ENCODE results near the gene KRT3. TPM values are rescaled to one million over a fixed set of nuclear protein-coding genes. Genes with fewer than 3 reads are reported as not detected.

Gene KRT3
- total RNA-seq, 1 experiment from 2014 or later, result not detected

DNA sequence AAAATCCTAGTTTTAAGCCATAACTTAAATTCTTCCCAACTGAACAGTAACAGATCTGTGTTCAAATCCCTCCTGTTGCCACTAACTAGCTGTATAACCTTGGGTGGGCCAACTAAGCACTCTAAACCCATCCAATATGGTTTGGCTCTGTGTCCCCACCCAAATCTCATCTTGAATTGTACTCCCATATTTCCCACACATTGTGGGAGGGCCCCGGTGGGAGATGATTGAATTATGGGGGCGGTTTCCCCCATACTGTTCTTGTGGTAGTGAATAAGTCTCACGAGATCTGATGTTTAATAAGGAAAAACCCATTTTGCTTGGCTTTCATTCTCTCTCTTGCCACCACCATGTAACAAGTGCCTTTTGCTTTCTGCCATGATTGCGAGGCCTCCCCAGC lies 19.2 kb upstream of the KRT3 start:
- no peak overlapping the region for H3K4me3 ChIP-seq (ENCODE audit: low read depth in 2 of 2, low read length in 2 of 2)
- ATAC-seq, result no peak
- peaks cover 2% of the 10 kb centered on the region; the same call in 1 of the 2 replicates for H3K27me3 ChIP-seq (ENCODE audit: control insufficient read depth, insufficient read depth, low read length)
- DNase-seq (ENCODE audit: low read depth, low spot score), result no peak
- no TSS peak for BruUV-seq (replicated peaks)
- no peaks in the 10 kb centered on the region for H3K36me3 ChIP-seq (ENCODE audit: control insufficient read depth, insufficient read depth, low read length)
- H3K27ac ChIP-seq (ENCODE audit: low read length), result no peak overlapping the region
- ChIA-PET POLR2A (interaction anchor here (0.5 kb wide), 1 partner anchor 141 kb away, joined by 3 read pairs; no protein-coding TSS in a partner anchor), CTCF (no interaction called here)
- no peaks in the 10 kb centered on the region for H3K9me3 ChIP-seq (ENCODE audit: control insufficient read depth, insufficient read depth, low read depth, low read length)
- in situ Hi-C loops (cut with HindIII; ENCODE audit: low pct_unique_long_range_greater_than_20kb, low sequenced_read_pairs), result no loop called here
- H3K4me1 ChIP-seq (ENCODE audit: control insufficient read depth, insufficient read depth, low read length), result peaks cover 5% of the 10 kb centered on the region; the same call in 1 of the 2 replicates
- intact Hi-C loops (cut with micrococcal nuclease; ENCODE audit: unreplicated experiment), result no loop called here
- TF ChIP-seq POLR2AphosphoS5 (IDR thresholded peaks at IDR 0.05; ENCODE audit: low read depth, low read length) (no peak), SIN3A (IDR thresholded peaks at IDR 0.05; ENCODE audit: borderline replicate concordance, insufficient read depth, low read depth, low read length) (no peak)

DNA sequence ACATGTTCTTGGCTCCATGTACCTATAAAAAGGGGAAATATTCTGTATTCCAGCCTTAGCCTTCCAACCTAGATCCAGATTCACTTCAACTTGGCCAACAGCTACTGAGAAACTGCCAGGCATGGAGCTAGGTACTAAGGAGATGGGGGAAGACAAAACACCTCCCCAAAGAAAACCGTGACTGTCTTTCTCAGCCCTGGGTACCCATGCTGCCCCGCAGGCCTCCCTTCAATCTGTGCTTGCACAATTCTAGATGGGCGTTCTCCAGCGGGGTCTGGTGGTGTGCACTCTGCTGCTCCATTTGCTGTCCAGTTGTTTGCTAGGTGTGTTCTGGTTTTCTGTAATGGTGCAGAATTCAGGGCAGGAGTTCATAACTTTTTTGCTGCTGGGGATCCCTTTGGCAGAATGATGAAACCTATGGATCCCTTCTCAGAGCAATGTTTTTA lies 18.8 kb upstream of the KRT3 start:
- Histone ChIP-seq H3K4me3 (ENCODE audit: low read depth in 2 of 2, low read length in 2 of 2) (no peak overlapping the region), H3K27me3 (ENCODE audit: control insufficient read depth, insufficient read depth, low read length) (peaks cover 2% of the 10 kb centered on the region; the same call in 1 of the 2 replicates), H3K4me1 (ENCODE audit: control insufficient read depth, insufficient read depth, low read length) (peaks cover 5% of the 10 kb centered on the region; the same call in 1 of the 2 replicates), H3K36me3 (ENCODE audit: control insufficient read depth, insufficient read depth, low read length) (no peaks in the 10 kb centered on the region), H3K9me3 (ENCODE audit: control insufficient read depth, insufficient read depth, low read depth, low read length) (no peaks in the 10 kb centered on the region), H3K27ac (ENCODE audit: low read length) (no peak overlapping the region)
- in situ Hi-C loops (cut with HindIII; ENCODE audit: low pct_unique_long_range_greater_than_20kb, low sequenced_read_pairs) (no loop called here), intact Hi-C loops (cut with micrococcal nuclease; ENCODE audit: unreplicated experiment) (no loop called here)
- CTCF ChIA-PET, result no interaction called here
- POLR2A ChIA-PET, result interaction anchor here (0.5 kb wide), 1 partner anchor 142 kb away, joined by 3 read pairs; no protein-coding TSS in a partner anchor
- TF ChIP-seq, protein P1, sequence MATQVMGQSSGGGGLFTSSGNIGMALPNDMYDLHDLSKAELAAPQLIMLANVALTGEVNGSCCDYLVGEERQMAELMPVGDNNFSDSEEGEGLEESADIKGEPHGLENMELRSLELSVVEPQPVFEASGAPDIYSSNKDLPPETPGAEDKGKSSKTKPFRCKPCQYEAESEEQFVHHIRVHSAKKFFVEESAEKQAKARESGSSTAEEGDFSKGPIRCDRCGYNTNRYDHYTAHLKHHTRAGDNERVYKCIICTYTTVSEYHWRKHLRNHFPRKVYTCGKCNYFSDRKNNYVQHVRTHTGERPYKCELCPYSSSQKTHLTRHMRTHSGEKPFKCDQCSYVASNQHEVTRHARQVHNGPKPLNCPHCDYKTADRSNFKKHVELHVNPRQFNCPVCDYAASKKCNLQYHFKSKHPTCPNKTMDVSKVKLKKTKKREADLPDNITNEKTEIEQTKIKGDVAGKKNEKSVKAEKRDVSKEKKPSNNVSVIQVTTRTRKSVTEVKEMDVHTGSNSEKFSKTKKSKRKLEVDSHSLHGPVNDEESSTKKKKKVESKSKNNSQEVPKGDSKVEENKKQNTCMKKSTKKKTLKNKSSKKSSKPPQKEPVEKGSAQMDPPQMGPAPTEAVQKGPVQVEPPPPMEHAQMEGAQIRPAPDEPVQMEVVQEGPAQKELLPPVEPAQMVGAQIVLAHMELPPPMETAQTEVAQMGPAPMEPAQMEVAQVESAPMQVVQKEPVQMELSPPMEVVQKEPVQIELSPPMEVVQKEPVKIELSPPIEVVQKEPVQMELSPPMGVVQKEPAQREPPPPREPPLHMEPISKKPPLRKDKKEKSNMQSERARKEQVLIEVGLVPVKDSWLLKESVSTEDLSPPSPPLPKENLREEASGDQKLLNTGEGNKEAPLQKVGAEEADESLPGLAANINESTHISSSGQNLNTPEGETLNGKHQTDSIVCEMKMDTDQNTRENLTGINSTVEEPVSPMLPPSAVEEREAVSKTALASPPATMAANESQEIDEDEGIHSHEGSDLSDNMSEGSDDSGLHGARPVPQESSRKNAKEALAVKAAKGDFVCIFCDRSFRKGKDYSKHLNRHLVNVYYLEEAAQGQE (IDR thresholded peaks at IDR 0.05; ENCODE audit: insufficient read depth in 1 of 2, low read depth in 2 of 2, low read length in 1 of 2), result no peak
- TF ChIP-seq SIN3A (IDR thresholded peaks at IDR 0.05; ENCODE audit: borderline replicate concordance, insufficient read depth, low read depth, low read length) (no peak), POLR2AphosphoS5 (IDR thresholded peaks at IDR 0.05; ENCODE audit: low read depth, low read length) (no peak), TCF7L2 (IDR thresholded peaks at IDR 0.05; ENCODE audit: low read depth, low read length) (no peak)
- TF ChIP-seq, protein P2, sequence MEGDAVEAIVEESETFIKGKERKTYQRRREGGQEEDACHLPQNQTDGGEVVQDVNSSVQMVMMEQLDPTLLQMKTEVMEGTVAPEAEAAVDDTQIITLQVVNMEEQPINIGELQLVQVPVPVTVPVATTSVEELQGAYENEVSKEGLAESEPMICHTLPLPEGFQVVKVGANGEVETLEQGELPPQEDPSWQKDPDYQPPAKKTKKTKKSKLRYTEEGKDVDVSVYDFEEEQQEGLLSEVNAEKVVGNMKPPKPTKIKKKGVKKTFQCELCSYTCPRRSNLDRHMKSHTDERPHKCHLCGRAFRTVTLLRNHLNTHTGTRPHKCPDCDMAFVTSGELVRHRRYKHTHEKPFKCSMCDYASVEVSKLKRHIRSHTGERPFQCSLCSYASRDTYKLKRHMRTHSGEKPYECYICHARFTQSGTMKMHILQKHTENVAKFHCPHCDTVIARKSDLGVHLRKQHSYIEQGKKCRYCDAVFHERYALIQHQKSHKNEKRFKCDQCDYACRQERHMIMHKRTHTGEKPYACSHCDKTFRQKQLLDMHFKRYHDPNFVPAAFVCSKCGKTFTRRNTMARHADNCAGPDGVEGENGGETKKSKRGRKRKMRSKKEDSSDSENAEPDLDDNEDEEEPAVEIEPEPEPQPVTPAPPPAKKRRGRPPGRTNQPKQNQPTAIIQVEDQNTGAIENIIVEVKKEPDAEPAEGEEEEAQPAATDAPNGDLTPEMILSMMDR (IDR thresholded peaks at IDR 0.05), result no peak
- BruUV-seq (replicated peaks), result no TSS peak
- DNase-seq (ENCODE audit: low read depth, low spot score), result no peak
- ATAC-seq, result no peak

Measured in Panc1 (cell line).